ELF-1 (cell line): ENCODE data around the gene BAIAP2.
A peak's percentile ranks its signal among the peaks of the same experiment; 100 is the strongest.

Experiments
- DNase-seq: peaks from one replicate; pipeline ENCODE4 v3.0.0-alpha.2; 2016; ENCODE audit warnings: low read depth, low spot score

BAIAP2 gene

DNA sequence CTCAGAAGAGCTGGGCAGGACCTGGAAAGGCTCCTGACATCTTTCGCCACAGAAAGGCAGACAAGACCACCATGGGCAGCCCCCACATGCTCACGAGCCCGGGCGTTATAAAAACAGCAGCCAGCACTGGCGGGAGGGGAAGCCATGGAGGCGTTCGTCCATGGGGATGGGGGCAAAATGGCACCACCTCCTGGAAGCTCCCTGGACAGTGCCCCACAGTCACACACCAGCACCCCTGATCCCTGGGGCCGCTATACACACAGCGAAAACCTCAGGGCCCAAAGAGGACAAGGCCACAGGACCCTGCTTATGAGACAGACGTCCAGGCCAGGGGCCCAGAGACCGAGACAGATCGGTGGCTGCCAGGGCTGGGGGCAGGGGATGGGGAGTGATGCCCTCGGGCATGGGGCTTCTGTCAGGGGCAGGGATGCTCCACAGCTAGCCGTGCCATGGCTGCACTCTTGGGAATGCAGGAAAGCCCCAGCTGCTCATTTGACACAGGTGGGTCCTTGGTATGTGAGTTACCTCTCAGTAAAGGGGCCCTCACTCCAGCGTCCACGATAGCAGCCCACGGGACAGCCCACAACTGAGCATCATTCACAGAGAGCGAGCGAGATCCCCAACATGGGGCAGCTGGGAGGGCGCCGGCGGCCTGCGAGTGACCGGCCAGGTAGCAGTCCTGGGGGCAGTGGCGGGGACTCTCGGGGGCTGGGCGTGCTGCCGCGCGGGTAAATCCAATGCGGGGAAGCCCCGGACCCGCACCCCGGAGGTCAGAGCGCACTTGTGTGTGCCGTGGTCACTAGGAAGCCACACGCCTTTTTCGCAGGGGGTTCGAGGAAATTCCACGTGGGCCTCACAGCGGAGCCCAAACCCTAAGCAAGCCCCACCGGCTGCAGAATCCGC lies 124.0 kb downstream of the BAIAP2 start:
- no peak for DNase-seq

DNA sequence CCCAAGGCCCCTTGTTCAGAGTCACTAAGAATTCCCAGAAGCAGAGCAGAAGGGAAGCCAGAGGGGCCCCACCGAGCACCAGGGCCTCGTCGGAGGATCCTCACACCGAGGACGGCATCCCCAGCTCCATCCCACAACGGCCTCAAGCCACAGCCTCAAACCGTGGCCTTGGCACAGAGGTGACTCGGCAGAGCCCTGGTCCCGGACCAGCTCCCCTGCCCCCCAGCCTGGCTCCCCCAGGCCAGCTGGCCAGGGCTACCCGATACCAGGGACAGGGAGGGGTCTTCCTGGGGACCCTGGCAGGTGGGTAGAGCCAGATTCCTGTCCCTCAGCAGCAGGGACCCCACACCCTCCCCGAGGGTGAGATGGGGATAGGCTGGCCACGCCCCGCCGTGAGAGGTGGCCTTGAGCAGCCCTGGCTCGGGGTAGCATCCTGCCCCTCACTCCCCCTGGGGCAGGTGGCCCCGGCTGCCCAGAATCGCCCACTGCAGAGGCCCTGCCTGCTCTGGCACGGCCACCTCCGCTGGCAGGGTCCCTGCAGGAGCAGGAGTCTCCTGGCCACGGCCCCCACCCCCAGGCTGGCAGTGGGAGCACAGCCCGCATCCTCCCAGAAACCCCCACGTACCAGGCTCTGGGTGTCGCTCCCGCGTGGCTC lies 124.8 kb downstream of the BAIAP2 start:
- no peak for DNase-seq

DNA sequence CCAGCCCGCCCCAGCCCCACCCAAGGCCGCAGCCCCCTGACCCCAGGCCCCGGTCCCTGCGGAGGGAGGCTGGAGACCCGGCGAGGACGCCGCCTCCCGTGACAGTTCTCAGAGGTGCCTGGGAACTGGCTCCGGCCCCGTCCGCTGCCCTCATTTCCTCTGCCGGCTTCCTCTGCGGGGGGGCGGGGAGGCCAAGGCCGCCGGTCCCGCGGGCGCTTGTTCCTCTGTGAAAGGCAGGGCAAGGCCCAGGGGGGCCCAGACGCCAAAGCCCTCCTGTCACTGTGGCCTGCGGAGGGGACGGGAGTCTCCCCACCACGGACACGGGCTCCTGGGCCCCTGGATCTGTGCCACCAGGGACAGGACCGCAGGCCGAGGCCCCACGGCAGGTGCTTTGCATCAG lies 125.4 kb downstream of the BAIAP2 start:
- no peak for DNase-seq

DNA sequence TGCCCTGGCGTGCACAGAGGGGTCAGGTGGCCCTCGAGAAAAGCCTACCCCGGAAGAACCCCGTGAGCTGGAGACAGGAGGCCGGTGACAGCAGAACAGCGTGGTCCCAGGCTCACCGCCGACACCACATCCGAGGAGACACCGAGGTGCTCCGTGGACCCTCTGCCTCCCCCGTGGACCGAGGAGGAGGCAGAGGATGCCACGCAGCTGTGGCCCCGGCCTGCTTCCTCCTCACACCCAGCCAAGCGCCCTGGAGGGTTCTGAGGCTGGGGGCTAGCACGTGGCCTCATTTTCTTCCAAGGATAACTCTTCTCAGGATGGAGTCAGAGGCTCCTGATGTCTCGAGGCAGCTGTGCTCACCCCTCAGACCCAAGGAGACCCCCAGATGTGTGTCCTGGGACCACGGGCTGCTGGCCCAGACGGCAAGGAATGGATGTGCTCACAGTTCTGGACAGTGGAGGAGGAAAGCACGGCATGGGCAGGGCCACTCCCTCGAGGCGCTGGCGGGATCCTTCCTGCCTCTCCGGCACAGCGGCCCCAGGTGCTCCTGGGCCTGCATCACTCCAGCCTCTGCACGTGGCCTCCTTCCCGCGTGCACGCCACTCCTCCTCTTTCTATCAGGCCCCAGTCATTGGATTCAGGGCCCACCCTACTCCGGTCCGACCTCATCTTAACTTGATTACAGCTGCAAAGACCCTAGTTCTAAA lies 125.9 kb downstream of the BAIAP2 start:
- no peak for DNase-seq

DNA sequence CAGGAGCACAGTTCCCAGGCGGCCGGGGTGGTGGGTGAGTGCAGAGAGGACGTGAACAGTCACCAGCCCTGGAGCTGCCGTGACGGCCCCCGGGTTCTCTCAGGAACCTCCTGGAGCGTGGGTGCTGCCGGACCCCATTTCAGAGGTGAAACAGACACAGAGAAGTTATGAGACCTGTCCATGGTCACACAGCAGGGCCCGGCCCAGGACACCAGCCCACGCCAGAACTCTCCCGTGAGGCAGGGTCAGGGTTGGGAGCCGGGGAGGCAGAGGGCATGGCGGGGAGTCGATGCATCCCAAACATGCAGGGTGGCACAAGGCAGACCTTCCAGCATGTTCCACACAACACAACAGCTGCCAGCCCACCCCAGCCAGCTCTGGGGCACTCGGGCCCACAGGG lies 126.6 kb downstream of the BAIAP2 start:
- DNase-seq = no peak

DNA sequence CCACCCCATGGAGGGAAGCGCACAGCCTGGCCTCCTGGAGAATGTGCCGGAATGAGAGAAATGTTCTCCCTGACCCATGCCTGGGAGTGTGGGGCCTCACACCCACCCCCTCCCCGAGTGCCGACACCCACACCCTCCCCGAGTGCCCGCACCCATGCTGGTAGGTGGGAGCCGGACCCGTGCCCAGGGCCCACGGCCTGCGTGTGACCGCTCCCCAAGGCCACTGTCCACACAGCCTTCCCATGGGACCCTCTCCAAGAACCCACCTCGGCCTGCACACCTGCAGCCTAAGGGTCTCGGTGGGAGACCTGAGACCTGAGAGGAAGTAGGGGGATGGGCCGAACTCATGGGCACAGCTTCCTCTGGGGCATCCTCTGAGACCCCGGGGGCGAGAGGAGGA lies 127.0 kb downstream of the BAIAP2 start:
- DNase-seq = no peak

DNA sequence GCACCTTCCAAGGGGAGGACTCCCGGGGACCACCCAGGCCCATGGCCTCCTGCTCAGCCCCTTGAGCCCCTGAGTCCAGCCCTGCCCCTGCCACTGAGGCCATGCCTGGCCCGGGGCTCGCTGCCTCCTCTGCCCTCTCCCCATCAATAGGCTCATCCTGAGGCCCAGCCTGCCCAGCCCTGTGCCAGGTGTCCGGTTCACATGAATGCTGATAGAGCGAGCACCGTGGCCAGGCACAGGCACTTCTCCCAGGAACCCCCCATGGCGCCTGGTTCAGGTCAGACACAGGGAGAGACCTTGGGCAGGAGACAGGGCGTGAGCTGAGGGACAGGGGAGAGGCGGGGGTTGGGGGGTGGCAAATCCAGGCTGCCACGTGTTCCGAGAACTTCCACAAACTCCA lies 127.5 kb downstream of the BAIAP2 start:
- no peak for DNase-seq

DNA sequence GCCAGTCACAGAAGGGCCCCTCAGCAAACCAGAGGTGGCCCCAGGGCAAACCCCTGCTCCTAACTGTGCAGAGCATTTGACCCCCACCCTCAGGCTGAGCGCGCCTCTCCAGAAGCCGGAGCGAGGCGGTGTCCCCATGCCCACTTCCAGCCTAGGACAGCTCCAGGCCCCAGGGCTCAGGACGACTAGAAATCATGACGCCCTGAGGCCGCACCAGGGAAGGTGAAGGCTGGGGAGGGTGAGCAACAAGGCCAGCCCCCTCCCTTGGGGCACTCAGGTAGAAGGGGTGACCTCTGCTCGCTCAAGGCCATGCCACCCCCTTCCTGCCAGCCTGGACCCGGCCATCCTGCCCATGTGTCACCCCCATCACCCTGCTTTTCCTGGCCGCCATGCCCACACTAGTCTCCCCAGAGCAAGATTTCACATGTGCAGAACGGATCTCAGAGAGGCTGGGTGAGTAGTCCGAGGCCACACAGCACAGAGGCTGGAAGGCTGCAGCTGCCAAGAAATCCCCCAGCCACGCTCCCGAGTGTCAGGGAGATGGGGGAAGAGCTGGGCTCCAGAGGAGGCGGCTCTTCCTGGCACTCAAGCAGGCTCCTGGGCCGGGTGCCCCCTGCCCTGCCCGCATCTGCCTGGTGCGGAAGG lies 128.2 kb downstream of the BAIAP2 start:
- DNase-seq = no peak

DNA sequence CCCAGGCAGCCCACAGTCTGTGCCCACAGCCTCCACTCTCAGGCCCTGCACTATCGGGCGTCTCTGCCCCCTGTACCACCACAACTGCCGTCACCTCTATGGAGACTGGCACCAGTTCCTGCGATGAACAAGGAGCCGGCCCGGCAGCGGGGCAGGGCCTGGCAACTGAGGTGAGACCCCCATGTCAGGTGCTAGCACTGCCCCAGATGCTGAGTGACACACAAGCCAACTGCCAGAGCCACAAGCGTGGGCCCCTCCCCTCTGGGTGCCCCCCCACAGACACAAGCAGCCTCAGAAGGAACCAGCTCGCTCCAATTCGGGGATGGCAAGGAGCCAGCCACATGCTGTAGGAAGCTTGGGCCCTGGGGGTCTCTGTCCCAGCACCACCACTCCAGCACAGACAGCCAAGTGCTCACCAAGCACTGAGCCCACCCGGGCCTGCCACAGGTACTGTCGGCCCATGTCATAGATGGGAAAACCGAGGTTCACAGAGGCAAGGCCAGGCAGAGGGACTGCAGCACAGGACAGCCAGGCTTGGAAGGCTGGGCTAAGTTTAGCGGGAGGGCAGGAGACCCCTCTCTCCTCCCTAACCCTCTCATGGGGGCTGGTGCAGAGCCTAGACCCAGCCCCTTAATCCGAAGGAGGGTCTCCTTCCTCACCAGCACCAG lies 128.9 kb downstream of the BAIAP2 start:
- no peak for DNase-seq

DNA sequence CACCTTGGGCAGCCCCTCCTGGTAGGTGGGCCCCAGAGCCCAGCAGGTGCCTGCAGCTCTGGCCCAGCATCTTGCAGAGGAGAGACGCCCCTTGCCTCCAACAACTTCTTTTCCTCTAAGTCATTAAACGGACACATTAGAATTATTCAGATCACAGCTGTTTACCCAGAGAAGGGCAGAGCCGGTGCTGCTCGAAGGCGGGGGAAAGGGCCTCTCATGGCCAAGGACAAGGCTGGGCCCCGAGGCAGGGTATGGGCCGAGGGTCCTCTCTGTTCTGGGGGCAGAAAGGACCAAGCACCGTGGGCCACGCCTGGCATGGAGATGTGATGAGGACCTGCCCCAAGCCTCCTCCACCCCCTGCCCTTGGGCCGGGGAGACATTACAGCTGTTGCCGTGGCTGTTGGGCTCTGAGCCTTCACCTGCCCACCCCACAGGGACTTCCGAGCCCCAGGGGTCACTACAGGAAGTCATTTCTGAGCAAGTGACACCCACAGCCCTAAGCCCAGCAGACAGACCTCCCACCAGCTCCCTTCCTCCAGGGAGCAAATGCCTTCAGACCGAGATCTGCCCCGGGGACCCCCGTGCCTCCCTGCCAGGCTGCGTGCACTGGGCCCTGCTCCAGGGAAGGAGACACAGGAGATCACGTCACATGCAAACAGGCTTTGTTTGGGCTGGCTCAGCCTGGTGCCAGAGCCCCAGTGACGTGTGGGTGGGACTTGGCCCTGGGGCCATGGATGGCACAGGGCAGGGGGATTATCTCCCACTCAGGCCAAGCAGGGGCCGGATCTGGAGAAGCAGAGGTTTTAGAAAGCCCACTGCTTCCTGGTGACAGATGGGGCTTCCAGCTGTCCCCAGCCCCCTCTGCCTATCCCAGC lies 129.7 kb downstream of the BAIAP2 start:
- peak; percentile 17 for DNase-seq

DNA sequence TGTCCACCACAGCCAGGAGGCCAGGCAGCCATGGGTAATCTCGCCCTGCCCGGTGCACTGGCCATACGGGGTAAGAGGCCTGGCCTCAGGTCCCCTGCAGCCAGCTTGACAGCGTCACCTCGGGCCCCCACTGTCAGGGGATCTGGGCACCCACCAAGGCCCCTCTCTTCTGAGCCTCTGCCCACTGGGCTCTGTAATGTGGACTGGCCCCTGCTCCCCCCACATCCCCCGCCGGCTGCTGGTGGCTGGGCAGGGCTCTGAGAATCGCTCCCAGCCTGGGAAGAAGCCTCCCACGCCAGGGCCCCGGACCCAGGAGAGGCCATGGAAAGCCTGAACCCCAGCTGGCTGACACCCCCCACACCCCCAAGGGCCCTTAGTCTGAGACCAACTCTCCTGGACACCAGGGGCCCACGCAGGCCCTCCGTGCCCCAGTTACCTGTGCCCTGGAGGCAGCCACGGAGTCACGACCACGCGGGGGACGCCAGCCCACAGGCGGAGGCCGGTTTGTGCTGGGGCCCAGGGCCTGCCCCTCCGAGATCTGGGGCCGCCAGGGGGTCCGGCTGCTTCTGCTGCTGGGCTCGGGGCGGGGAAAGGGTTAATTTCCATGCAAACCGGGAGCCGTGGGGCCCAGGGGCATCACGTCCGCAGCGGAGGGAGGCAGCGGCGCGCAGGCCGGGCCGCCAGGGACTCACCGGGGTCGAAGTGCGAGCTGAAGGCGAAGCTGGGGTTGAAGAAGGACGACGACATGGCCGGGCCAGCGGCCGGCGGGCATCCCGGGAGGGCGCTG lies 130.5 kb downstream of the BAIAP2 start, which contains the start of gene PVALEF:
Gene PVALEF (plus strand): TSS at position 262 of the 787 bp plus-strand sequence. CDS start 15,720 bp downstream, outside the sequence.
- DNase-seq = peak; percentile 26

DNA sequence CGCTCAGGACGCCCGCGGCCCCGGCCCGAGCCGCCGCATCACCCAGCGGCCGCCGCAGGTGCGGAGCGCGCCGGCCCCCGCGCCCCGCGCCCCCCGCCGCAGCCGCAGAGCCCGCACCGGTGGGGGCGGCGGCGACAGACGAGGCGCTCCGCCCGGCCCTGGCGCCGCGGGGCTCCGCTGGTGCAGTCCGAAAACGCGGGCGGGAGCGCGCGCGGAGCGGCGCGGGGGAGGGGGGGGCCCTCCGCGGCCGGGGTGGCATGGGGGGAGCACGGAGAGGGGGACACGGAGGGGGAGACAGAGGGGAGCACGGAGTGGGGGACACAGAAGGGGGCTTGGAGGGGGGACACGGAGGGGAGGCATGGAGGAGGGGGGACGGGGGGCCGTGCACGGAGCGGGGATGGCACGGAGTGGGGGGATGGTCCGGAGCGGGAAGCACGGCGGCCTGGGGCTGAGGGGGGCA lies 131.1 kb downstream of the BAIAP2 start, which contains the start of gene AATK:
Gene AATK (minus strand): TSS at position 189 of the 460 bp plus-strand sequence. CDS start 229 bp downstream, outside the sequence.
- DNase-seq = no peak
